Left colon (tissue), 2 donors: ENCODE measurements around the gene CADM1. TPM values are rescaled to one million over a fixed set of nuclear protein-coding genes. Genes with fewer than 3 reads are reported as not detected.

Experiments
- ATAC-seq: fragments of 200-7000 bp; cut with Tn5 transposase; one replicate; pipeline ENCODE4 v1.9.1; 2020; ENCODE audit warnings: mild to moderate bottlenecking, moderate library complexity
- DNase-seq, 2 donors: peaks; one replicate each; pipeline ENCODE4 v3.0.0-alpha.2; 2020
- intact Hi-C, 2 donors: fragments of 100-400 bp; cut with DNase I in 1 of 2; cut with micrococcal nuclease in 1 of 2; formaldehyde crosslinking; loops; one replicate each; pipeline versions ENCODE4 v1.11.2 to v1.14.0; 2022; cut with DNase I, micrococcal nuclease
- total RNA-seq, 2 donors: library from RNA; stranded (reverse); fragmentation: NEBNext Ultra II Directional; extraction: Animal tissue kit (Norgen Biotek cat#: 25700); gene quantifications; one replicate each; pipeline ENCODE4 v1.2.1, GENCODE V29; 2021
- donor health status: DM: no; HTN: no; CAD: no.
- donor health status: DM: yes; HTN: yes; CAD: no.

The CADM1 gene
- total RNA-seq, 2 donors from 2014 or later: 3.8 to 5.8 TPM

- intact Hi-C loops: no loop called here
- DNase-seq: no peak
- ATAC-seq: no peak
These were observed 341.3 kb downstream of the CADM1 start for GRCh38 chr11:115162919-115163318.

GRCh38 chr11:115161876-115162275 lies 342.3 kb downstream of the CADM1 start:
- intact Hi-C loops: no loop called here
- ATAC-seq (no peak), DNase-seq (no peak)

- DNase-seq: no peak
- intact Hi-C loops: no loop called here
- no peak for ATAC-seq
These were observed 345.0 kb downstream of the CADM1 start for GRCh38 chr11:115159207-115159606.

- DNase-seq: no peak
- intact Hi-C loops: no loop called here
- no peak for ATAC-seq
These were observed 346.2 kb downstream of the CADM1 start for GRCh38 chr11:115158053-115158452.

GRCh38 chr11:115157247-115157646 lies 347.0 kb downstream of the CADM1 start:
- no peak for ATAC-seq
- no peak for DNase-seq
- intact Hi-C loops: no loop called here

- intact Hi-C loops: no loop called here
- no peak for ATAC-seq
- no peak for DNase-seq
These were observed 348.2 kb downstream of the CADM1 start for GRCh38 chr11:115155978-115156377.

GRCh38 chr11:115155320-115155719 lies 348.9 kb downstream of the CADM1 start:
- ATAC-seq (no peak), DNase-seq (no peak)
- intact Hi-C loops: no loop called here

- intact Hi-C loops: no loop called here
- DNase-seq (no peak), ATAC-seq (no peak)
These were observed 349.9 kb downstream of the CADM1 start for GRCh38 chr11:115154355-115154736.

GRCh38 chr11:115153731-115154354 lies 350.4 kb downstream of the CADM1 start:
- DNase-seq: no peak
- intact Hi-C loops: no loop called here
- no peak for ATAC-seq

- no peak for DNase-seq
- ATAC-seq: no peak
- intact Hi-C loops: no loop called here
These were observed 351.1 kb downstream of the CADM1 start for GRCh38 chr11:115153135-115153534.

GRCh38 chr11:115151010-115151409 lies 353.2 kb downstream of the CADM1 start:
- intact Hi-C loops: no loop called here
- no peak for DNase-seq
- ATAC-seq: no peak

GRCh38 chr11:115148691-115149090 lies 355.5 kb downstream of the CADM1 start:
- ATAC-seq (no peak), DNase-seq (no peak)
- intact Hi-C loops: no loop called here

- DNase-seq (no peak), ATAC-seq (no peak)
- intact Hi-C loops: no loop called here
These were observed 356.1 kb downstream of the CADM1 start for GRCh38 chr11:115148101-115148500.

GRCh38 chr11:115147243-115147807 lies 356.9 kb downstream of the CADM1 start:
- intact Hi-C loops: no loop called here
- no peak for DNase-seq
- no peak for ATAC-seq

- intact Hi-C loops: no loop called here
- no peak for ATAC-seq
- no peak for DNase-seq
These were observed 357.8 kb downstream of the CADM1 start for GRCh38 chr11:115146425-115146824.

GRCh38 chr11:115145324-115145723 lies 358.9 kb downstream of the CADM1 start:
- ATAC-seq: no peak
- intact Hi-C loops: no loop called here
- DNase-seq: no peak

- intact Hi-C loops: no loop called here
- ATAC-seq (no peak), DNase-seq (no peak)
These were observed 359.3 kb downstream of the CADM1 start for GRCh38 chr11:115144914-115145313.

- no peak for DNase-seq
- ATAC-seq: no peak
- intact Hi-C loops: no loop called here
These were observed 360.2 kb downstream of the CADM1 start for GRCh38 chr11:115144014-115144413.

GRCh38 chr11:115141231-115142114 lies 362.7 kb downstream of the CADM1 start:
- DNase-seq: no peak
- no peak for ATAC-seq
- intact Hi-C loops: no loop called here

GRCh38 chr11:115135936-115136335 lies 368.3 kb downstream of the CADM1 start:
- no peak for DNase-seq
- intact Hi-C loops: no loop called here
- no peak for ATAC-seq
